HepG2 (cell line): ENCODE data around the gene RHBDL3. TPM values are rescaled to one million over a fixed set of nuclear protein-coding genes. Genes with fewer than 3 reads are reported as not detected.
A peak's percentile ranks its signal among the peaks of the same experiment; 100 is the strongest.

ENCODE experiments used
- ATRX ChIP-seq: sonication (generic); formaldehyde crosslinking; IDR thresholded peaks from 2 replicates; pipeline ENCODE4 v1.4.0; 2020; ENCODE audit warnings: missing genetic modification reagents, borderline replicate concordance
- DNMT1 ChIP-seq: sonication (generic); formaldehyde crosslinking; IDR thresholded peaks from 2 replicates; pipeline ENCODE4 v1.5.1; 2020; ENCODE audit warnings: mild to moderate bottlenecking, missing genetic modification reagents
- HOXA9 ChIP-seq: sonication (generic); formaldehyde crosslinking; IDR thresholded peaks from 2 replicates; pipeline ENCODE4 v1.8.1; 2022; ENCODE audit warnings: missing genetic modification reagents, mild to moderate bottlenecking, moderate library complexity, borderline replicate concordance
- JUN ChIP-seq: sonication (generic); formaldehyde crosslinking; IDR thresholded peaks from 2 replicates; pipeline ENCODE4 v1.4.0; 2020; ENCODE audit warnings: mild to moderate bottlenecking, missing genetic modification reagents
- KLF9 ChIP-seq: IDR thresholded peaks from 2 replicates; pipeline ENCODE4 v1.6.1; 2016; ENCODE audit warnings: low read depth
- MXD4 ChIP-seq: IDR thresholded peaks from 2 replicates; pipeline ENCODE4 v1.6.1; 2016; ENCODE audit warnings: mild to moderate bottlenecking, missing biosample characterization, missing genetic modification reagents
- MYNN ChIP-seq: sonication (generic); formaldehyde crosslinking; IDR thresholded peaks from 2 replicates; pipeline ENCODE4 v1.4.0; 2020; ENCODE audit warnings: mild to moderate bottlenecking, low read depth, missing genetic modification reagents
- PRMT3 ChIP-seq: sonication (generic); formaldehyde crosslinking; IDR thresholded peaks from 2 replicates; pipeline ENCODE4 v1.8.1; 2022; ENCODE audit warnings: low read depth, mild to moderate bottlenecking, moderate library complexity, missing genetic modification reagents, borderline replicate concordance
- ZNF367 ChIP-seq: sonication (generic); formaldehyde crosslinking; IDR thresholded peaks from 2 replicates; pipeline ENCODE4 v1.4.0; 2020; ENCODE audit warnings: missing genetic modification reagents, borderline replicate concordance
- ZNF761 ChIP-seq: sonication (generic); formaldehyde crosslinking; conservative IDR thresholded peaks from 2 replicates; pipeline ENCODE4 v1.4.0; 2020; ENCODE audit warnings: mild to moderate bottlenecking, missing genetic modification reagents
- ZNF883 ChIP-seq: sonication (generic); formaldehyde crosslinking; IDR thresholded peaks from 2 replicates; pipeline ENCODE4 v1.5.1; 2020; ENCODE audit warnings: mild to moderate bottlenecking, missing genetic modification reagents; ENCODE audit errors: not compliant biosample characterization
- polyA plus RNA-seq, 8 experiments: library from polyadenylated mRNA; depleted of rRNA in 3 of 8; stranded (reverse) in 7 of 8; unstranded in 1 of 8; fragments of >200 nt; fragmentation: Illumina TruSeq in 4 of 8; extraction: Trizol in 4 of 8; gene quantifications; 2 replicates each; pipeline versions ENCODE4 v1.2.1 to v1.2.3, GENCODE V29; 2011 to 2016; ENCODE audit warnings: low read depth in 4 of 8, missing spikeins in 1 of 8, mixed read lengths in 1 of 8; ENCODE audit not compliant: insufficient read depth in 1 of 8
- total RNA-seq, 5 experiments: library from RNA; depleted of rRNA; stranded (reverse); fragments of >200 nt; fragmentation: Illumina TruSeq; extraction: Trizol; gene quantifications; 2 replicates each; pipeline ENCODE4 v1.2.3, GENCODE V29; 2016; ENCODE audit warnings: low read depth in 1 of 5
- TF ChIP-seq, protein P1 (sequence below): sonication (generic); formaldehyde crosslinking; IDR thresholded peaks from 2 replicates; pipeline ENCODE4 v1.9.0; 2021; ENCODE audit warnings: missing genetic modification reagents, mild to moderate bottlenecking, borderline replicate concordance
- TF ChIP-seq, protein P2 (sequence below): sonication (generic); formaldehyde crosslinking; IDR thresholded peaks from 2 replicates; pipeline ENCODE4 v1.8.1; 2023; ENCODE audit warnings: mild to moderate bottlenecking, missing genetic modification reagents
- TF ChIP-seq, protein P3 (sequence below): sonication (generic); formaldehyde crosslinking; IDR thresholded peaks from 2 replicates; pipeline ENCODE4 v1.4.0; 2020; ENCODE audit warnings: mild to moderate bottlenecking, missing genetic modification reagents
- TF ChIP-seq, protein P4 (sequence below): IDR thresholded peaks from 2 replicates; pipeline ENCODE4 v1.6.1; 2012; ENCODE audit warnings: low read depth, low read length, improper control_type of control experiment
- TF ChIP-seq, protein P5 (sequence below): sonication (generic); formaldehyde crosslinking; IDR thresholded peaks from 2 replicates; pipeline ENCODE4 v1.8.0; 2022; ENCODE audit warnings: mild to moderate bottlenecking, missing genetic modification reagents; ENCODE audit not compliant: insufficient replicate concordance

The RHBDL3 gene
- total and polyA plus RNA-seq, 2 of the 13 experiments (the other 11 are each of a cell fraction or from before 2014, with no cell fraction given): 0.09 TPM; not detected in 1

DNA sequence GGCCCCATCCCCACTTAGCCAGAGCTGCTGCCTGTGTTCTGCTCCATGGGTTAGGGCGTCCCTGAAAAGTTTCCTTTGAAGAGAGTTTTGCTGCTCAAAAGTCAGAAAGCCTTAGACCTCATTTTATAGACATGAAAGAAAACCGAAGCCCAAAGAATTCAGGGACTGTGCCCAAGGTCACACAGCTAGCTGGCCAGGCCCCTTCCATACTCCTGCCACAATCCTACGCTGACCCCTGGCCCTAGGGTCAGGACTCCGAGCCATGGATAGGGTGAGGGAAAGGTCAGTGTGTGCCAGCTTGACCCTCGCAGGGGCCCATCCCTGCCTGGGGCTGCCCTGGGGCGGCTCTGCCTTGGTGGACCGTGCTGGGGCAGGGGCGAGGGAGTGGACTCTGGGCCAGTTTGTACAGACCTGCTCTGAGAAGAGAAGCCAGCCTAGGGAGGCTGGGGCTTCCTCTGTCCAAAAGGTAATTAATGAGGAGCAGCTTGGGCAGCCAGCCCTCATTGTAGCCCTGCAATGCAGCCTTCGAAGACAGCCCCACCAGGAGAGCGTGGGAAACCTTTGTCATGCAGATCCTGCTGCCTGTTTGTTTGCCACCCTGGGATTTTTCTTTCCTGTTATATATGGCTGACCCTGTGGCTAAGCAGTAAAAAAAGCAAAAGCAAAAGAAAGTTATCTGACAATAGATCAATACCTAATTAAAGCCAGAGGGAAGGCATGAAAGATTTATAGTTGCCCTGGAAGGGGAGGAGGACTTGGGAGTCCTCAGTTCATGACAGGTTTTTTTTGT lies 37.4 kb downstream of the RHBDL3 start (continued):
- TF ChIP-seq, protein P1, sequence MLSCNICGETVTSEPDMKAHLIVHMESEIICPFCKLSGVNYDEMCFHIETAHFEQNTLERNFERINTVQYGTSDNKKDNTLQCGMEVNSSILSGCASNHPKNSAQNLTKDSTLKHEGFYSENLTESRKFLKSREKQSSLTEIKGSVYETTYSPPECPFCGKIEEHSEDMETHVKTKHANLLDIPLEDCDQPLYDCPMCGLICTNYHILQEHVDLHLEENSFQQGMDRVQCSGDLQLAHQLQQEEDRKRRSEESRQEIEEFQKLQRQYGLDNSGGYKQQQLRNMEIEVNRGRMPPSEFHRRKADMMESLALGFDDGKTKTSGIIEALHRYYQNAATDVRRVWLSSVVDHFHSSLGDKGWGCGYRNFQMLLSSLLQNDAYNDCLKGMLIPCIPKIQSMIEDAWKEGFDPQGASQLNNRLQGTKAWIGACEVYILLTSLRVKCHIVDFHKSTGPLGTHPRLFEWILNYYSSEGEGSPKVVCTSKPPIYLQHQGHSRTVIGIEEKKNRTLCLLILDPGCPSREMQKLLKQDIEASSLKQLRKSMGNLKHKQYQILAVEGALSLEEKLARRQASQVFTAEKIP (CRISPR knock-in tag): no peak
- TF ChIP-seq MYNN (CRISPR knock-in tag) (no peak), ZNF761 (CRISPR knock-in tag) (no peak), ATRX (CRISPR knock-in tag) (no peak), ZNF883 (CRISPR knock-in tag) (peak; percentile 51), JUN (CRISPR knock-in tag) (no peak), PRMT3 (no peak), MXD4 (CRISPR knock-in tag) (no peak; the same call in 1 of the 2 replicates), HOXA9 (CRISPR knock-in tag) (no peak), KLF9 (no peak), DNMT1 (CRISPR knock-in tag) (no peak), ZNF367 (no peak)
- TF ChIP-seq, protein P2, sequence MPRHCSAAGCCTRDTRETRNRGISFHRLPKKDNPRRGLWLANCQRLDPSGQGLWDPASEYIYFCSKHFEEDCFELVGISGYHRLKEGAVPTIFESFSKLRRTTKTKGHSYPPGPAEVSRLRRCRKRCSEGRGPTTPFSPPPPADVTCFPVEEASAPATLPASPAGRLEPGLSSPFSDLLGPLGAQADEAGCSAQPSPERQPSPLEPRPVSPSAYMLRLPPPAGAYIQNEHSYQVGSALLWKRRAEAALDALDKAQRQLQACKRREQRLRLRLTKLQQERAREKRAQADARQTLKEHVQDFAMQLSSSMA (CRISPR knock-in tag): no peak
- TF ChIP-seq, protein P3, sequence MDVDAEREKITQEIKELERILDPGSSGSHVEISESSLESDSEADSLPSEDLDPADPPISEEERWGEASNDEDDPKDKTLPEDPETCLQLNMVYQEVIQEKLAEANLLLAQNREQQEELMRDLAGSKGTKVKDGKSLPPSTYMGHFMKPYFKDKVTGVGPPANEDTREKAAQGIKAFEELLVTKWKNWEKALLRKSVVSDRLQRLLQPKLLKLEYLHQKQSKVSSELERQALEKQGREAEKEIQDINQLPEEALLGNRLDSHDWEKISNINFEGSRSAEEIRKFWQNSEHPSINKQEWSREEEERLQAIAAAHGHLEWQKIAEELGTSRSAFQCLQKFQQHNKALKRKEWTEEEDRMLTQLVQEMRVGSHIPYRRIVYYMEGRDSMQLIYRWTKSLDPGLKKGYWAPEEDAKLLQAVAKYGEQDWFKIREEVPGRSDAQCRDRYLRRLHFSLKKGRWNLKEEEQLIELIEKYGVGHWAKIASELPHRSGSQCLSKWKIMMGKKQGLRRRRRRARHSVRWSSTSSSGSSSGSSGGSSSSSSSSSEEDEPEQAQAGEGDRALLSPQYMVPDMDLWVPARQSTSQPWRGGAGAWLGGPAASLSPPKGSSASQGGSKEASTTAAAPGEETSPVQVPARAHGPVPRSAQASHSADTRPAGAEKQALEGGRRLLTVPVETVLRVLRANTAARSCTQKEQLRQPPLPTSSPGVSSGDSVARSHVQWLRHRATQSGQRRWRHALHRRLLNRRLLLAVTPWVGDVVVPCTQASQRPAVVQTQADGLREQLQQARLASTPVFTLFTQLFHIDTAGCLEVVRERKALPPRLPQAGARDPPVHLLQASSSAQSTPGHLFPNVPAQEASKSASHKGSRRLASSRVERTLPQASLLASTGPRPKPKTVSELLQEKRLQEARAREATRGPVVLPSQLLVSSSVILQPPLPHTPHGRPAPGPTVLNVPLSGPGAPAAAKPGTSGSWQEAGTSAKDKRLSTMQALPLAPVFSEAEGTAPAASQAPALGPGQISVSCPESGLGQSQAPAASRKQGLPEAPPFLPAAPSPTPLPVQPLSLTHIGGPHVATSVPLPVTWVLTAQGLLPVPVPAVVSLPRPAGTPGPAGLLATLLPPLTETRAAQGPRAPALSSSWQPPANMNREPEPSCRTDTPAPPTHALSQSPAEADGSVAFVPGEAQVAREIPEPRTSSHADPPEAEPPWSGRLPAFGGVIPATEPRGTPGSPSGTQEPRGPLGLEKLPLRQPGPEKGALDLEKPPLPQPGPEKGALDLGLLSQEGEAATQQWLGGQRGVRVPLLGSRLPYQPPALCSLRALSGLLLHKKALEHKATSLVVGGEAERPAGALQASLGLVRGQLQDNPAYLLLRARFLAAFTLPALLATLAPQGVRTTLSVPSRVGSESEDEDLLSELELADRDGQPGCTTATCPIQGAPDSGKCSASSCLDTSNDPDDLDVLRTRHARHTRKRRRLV: no peak
- TF ChIP-seq, protein P4, sequence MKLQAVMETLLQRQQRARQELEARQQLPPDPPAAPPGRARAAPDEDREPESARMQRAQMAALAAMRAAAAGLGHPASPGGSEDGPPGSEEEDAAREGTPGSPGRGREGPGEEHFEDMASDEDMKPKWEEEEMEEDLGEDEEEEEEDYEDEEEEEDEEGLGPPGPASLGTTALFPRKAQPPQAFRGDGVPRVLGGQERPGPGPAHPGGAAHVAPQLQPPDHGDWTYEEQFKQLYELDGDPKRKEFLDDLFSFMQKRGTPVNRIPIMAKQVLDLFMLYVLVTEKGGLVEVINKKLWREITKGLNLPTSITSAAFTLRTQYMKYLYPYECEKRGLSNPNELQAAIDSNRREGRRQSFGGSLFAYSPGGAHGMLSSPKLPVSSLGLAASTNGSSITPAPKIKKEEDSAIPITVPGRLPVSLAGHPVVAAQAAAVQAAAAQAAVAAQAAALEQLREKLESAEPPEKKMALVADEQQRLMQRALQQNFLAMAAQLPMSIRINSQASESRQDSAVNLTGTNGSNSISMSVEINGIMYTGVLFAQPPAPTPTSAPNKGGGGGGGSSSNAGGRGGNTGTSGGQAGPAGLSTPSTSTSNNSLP: 0 out of 2 replicates have a peak, but pooled peaks have one; percentile 13
- TF ChIP-seq, protein P5, sequence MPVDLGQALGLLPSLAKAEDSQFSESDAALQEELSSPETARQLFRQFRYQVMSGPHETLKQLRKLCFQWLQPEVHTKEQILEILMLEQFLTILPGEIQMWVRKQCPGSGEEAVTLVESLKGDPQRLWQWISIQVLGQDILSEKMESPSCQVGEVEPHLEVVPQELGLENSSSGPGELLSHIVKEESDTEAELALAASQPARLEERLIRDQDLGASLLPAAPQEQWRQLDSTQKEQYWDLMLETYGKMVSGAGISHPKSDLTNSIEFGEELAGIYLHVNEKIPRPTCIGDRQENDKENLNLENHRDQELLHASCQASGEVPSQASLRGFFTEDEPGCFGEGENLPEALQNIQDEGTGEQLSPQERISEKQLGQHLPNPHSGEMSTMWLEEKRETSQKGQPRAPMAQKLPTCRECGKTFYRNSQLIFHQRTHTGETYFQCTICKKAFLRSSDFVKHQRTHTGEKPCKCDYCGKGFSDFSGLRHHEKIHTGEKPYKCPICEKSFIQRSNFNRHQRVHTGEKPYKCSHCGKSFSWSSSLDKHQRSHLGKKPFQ (CRISPR knock-in tag): no peak
